Activated naive CD8-positive, alpha-beta T cell treated with anti-CD3 and anti-CD28 coated beads, Interleukin-2, amount 50 U/mL, for 24 hours (primary cell): ENCODE results near the gene HSPA5.
A peak's percentile ranks its signal among the peaks of the same experiment; 100 is the strongest.
"Not testable (repeated sequence)": the region's sequence is repeated elsewhere in the genome, so short reads cannot be mapped to it uniquely, and the experiment has no call there.

ENCODE experiments used
- ATAC-seq: fragments of 150-1000 bp; cut with Tn5 transposase; one replicate; pipeline ENCODE4 v1.10.0; 2021
- DNase-seq: peaks from one replicate; pipeline ENCODE4 v3.0.0; 2021
- H3K27ac Mint-ChIP-seq: one replicate; pipeline ENCODE4 v1.8.0; 2021; ENCODE audit warnings: mild to moderate bottlenecking, mixed read lengths
- H3K27me3 Mint-ChIP-seq: one replicate; pipeline ENCODE4 v1.8.0; 2021; ENCODE audit warnings: mixed read lengths
- H3K36me3 Mint-ChIP-seq: one replicate; pipeline ENCODE4 v1.8.0; 2021; ENCODE audit warnings: low read depth, mixed read lengths
- H3K4me1 Mint-ChIP-seq: one replicate; pipeline ENCODE4 v1.8.0; 2021; ENCODE audit warnings: mixed read lengths
- H3K4me3 Mint-ChIP-seq: one replicate; pipeline ENCODE4 v1.8.0; 2021; ENCODE audit warnings: mild to moderate bottlenecking, moderate library complexity, mixed read lengths
- H3K9me3 Mint-ChIP-seq: one replicate; pipeline ENCODE4 v1.8.0; 2021; ENCODE audit warnings: mixed read lengths

HSPA5 gene

DNA sequence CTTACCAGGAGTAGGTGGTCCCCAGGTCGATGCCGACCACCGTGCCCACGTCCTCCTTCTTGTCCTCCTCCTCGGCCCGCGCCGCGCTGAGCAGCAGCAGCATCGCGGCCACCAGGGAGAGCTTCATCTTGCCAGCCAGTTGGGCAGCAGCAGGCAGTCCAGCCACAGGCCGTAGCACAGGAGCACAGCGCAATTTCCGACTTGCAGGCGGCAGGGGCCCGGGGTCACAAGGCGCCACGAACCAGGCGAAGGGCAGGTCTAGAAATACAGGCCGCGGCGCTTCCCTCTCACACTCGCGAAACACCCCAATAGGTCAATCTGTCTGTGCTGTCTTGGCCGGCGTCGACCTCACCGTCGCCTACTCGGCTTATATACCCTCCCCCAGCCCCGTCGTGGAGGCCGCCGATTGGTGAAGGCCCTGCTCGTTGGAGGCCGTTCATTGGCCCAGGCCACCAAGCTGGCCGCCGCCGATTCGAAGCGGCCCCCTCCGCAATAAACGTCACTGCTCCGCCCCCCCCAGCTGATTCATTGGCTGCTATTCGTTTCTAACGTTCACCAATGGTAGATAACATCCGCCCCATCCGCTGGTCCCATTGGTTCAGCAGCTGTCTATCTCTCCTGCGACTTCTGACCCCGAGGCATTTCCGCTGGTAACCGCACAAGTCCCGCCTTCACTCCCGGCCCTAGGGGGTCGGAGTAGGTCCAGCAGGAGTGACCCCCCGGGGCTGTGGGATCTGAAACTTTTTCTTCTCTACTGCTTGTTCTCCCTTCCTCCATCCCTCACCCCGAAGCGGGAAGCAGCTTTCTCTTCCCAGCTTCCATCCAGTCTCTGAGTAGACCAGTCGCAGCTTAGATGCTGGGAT, at the start of gene HSPA5:
HSPA5 (minus strand) TSS at position 344 of the 863 bp plus-strand sequence; CDS start at position 127, 217 bp downstream.
- Mint-ChIP-seq H3K9me3 (no peaks in the 10 kb centered on the region), H3K27me3 (peaks cover 6% of the 10 kb centered on the region), H3K27ac (peak within 1 kb of the TSS; percentile 100), H3K36me3 (peaks cover 57% of the 10 kb centered on the region), H3K4me1 (peaks cover 65% of the 10 kb centered on the region), H3K4me3 (peak within 1 kb of the TSS; percentile 100)
- DNase-seq (peak; percentile 99), ATAC-seq (peak; percentile 93)

DNA sequence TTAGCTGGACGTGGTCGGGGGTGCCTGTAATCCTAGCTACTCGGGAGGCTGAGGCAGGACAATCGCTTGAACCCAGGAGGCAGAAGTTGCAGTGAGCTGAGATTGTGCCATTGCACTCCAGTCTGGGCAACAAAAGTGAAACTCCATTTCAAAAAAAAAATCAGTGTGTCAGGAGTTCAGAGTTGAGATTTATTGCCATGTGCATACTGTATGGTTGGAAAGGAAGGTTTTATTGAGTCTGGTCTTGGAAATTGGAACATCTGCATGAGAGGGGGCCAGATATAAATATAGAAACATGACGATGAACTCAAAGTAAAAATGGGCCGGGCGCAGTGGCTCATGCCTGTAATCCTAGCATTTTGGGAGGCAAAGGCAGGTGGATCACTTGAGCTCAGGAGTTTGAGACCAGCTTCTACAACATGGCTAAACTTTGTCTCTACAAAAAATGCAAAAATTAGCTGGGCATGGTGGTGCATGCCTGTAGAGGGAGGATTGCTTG, 45.8 kb upstream of the HSPA5 start:
- not testable (repeated sequence) for H3K4me3 Mint-ChIP-seq, DNase-seq, H3K27me3 Mint-ChIP-seq, H3K9me3 Mint-ChIP-seq, ATAC-seq, H3K4me1 Mint-ChIP-seq, H3K27ac Mint-ChIP-seq
- H3K36me3 Mint-ChIP-seq, result peaks cover 11% of the 10 kb centered on the region

DNA sequence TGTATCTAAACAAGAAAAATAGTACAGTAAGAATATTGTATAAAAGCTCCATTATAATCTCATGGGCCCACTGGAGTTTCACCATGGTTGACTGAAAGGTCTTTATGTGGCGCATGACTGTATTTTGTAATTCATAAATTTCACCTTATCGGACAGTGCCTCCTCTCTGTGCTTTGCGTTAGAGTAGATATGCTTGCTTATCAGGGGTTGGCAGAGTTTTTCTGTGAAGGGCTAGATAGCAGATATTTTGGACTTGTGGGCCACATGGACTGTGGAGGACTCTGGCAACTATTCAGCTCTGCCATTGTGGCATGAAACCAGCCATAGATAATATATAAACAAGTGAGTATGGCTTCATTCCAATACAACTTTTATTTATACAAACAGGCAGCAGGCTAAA, 43.7 kb upstream of the HSPA5 start:
- Mint-ChIP-seq H3K4me3 (no peak overlapping the region), H3K27ac (no peak overlapping the region), H3K4me1 (peaks cover 7% of the 10 kb centered on the region), H3K9me3 (no peaks in the 10 kb centered on the region), H3K27me3 (no peaks in the 10 kb centered on the region), H3K36me3 (peaks cover 11% of the 10 kb centered on the region)
- DNase-seq (no peak), ATAC-seq (no peak)

DNA sequence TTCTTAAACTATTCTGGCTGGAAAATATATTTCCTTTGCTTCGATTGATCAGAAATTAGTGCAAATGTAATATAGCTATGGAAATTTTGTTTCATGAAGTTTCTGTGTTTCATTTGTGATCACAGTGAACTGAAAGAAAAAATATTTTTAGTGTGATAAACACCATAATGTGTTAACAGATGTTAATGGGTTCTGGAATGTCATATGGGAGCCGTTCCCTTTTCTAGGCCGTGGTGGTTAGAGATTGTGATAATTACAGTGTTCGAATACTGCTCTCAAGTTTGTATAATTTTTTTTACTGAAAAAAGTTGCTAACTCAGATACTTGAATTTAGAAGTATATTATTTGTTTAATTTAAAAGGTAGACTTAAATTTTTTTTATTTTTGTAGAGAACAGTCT, 39.8 kb upstream of the HSPA5 start:
- Mint-ChIP-seq H3K27ac (no peak overlapping the region), H3K4me3 (no peak overlapping the region), H3K36me3 (peaks cover 14% of the 10 kb centered on the region), H3K27me3 (no peaks in the 10 kb centered on the region), H3K9me3 (no peaks in the 10 kb centered on the region), H3K4me1 (peaks cover 5% of the 10 kb centered on the region)
- DNase-seq, result no peak
- no peak for ATAC-seq

DNA sequence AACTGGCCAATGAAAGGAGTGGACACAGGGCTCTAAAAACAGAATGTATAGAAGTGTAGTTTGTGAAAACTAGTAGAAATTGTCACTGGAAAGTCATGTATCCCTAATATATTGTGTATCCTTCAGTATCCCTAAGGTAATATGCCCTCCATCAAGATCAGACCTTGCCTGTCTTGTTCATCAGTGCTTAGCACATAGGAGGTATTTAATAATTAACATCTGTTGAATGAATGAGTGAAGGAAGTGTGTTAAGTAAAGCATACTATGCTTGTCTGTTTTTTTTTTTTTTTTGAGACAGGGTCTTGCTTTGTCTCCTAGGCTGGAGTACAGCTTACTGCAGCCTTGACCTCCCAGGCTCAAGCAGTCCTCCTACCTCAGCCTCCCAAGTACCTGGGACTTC, 36.3 kb upstream of the HSPA5 start:
- Mint-ChIP-seq H3K36me3 (peaks cover 9% of the 10 kb centered on the region), H3K4me1 (peaks cover 9% of the 10 kb centered on the region), H3K27me3 (no peaks in the 10 kb centered on the region), H3K27ac (no peak overlapping the region), H3K4me3 (no peak overlapping the region), H3K9me3 (no peaks in the 10 kb centered on the region)
- no peak for DNase-seq
- no peak for ATAC-seq

DNA sequence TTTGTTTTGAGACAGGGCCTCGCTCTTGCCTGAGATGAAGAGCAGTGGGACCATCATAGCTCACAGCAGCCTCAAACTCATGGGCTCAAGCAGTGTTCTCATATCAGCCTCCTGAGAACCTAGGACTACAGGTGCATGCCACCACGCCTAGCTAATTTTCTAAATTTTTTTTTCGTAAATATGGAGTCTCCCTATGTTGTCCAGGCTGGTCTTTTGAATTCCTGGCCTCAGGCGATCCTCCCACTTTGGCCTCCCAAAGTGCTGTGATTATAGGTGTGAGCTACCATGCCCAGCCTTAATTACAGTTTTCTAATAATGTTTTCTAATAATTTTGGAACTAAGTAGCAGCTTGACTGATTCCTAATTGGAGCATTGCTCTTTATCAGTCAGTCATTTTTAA, 35.6 kb upstream of the HSPA5 start:
- H3K36me3 Mint-ChIP-seq, result peaks cover 9% of the 10 kb centered on the region
- H3K4me1 Mint-ChIP-seq, result peaks cover 10% of the 10 kb centered on the region
- no peak overlapping the region for H3K4me3 Mint-ChIP-seq
- ATAC-seq (no peak), DNase-seq (no peak)
- H3K27me3 Mint-ChIP-seq, result no peaks in the 10 kb centered on the region
- no peaks in the 10 kb centered on the region for H3K9me3 Mint-ChIP-seq
- H3K27ac Mint-ChIP-seq, result no peak overlapping the region

DNA sequence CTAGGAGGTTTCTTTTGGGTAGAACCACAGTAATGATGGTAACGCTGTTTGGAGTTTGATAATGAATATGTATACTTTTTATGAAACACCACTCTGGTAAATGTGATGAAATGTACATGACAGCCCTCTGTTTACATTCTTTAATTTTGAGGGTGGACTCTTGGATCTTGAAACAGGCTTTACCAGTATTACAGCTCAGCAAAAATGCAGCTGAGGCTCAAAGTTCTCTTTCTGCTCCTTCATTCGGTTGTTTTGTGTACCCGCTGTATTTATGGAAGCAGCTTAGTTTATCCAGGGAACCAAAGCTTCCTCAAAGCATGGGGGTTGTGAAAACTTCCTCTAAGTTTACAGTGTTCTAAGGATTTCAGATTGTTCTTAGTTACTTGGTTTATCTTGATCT, 31.6 kb upstream of the HSPA5 start:
- Mint-ChIP-seq H3K4me1 (peaks cover 17% of the 10 kb centered on the region), H3K36me3 (peaks cover 19% of the 10 kb centered on the region), H3K9me3 (no peaks in the 10 kb centered on the region), H3K27me3 (no peaks in the 10 kb centered on the region), H3K4me3 (no peak overlapping the region), H3K27ac (no peak overlapping the region)
- ATAC-seq (no peak), DNase-seq (no peak)

DNA sequence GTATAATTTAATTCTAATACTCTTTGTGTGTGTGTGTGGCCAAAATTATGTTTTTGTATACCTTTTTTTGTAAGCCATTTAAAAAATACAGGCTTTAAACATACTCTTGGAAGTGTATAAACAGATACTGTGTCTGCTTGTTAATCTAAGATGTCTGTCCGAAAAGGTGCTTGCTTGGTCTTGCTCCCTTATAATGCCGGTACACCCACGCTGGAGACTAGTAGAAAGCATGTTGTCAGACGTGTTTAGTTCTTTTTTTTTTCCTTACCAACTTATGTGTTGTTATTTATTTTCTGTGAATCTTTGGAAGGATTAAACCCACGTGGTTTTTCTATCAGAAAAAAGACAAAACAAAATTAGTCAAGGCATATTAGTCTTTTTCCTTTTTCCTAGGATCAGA, 29.9 kb upstream of the HSPA5 start:
- no peak overlapping the region for H3K4me3 Mint-ChIP-seq
- H3K36me3 Mint-ChIP-seq, result peaks cover 23% of the 10 kb centered on the region
- H3K9me3 Mint-ChIP-seq, result no peaks in the 10 kb centered on the region
- no peak overlapping the region for H3K27ac Mint-ChIP-seq
- no peak for ATAC-seq
- DNase-seq, result no peak
- H3K4me1 Mint-ChIP-seq, result peaks cover 20% of the 10 kb centered on the region
- no peaks in the 10 kb centered on the region for H3K27me3 Mint-ChIP-seq

DNA sequence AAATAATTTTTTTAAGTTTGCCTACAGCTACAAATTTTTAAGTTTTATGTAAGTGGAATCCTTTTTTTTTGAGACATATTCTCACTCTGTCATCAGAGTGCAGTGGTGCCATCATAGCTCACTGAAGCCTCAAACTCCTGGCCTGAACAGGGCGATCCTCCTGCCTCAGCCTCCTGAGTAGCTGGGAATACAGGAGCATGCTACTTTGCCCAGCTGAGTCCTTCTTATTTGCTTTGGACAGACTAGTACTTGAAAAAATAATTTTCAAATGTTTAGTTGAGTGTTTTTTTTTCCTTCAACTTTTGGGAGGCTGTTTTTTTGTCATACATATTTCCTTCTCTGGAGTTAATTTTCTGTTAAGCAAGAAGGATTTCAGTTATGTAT, 27.9 kb upstream of the HSPA5 start:
- DNase-seq (no peak), ATAC-seq (no peak)
- Mint-ChIP-seq H3K27ac (no peak overlapping the region), H3K36me3 (peaks cover 34% of the 10 kb centered on the region), H3K27me3 (no peaks in the 10 kb centered on the region), H3K9me3 (no peaks in the 10 kb centered on the region), H3K4me3 (no peak overlapping the region), H3K4me1 (peaks cover 31% of the 10 kb centered on the region)

DNA sequence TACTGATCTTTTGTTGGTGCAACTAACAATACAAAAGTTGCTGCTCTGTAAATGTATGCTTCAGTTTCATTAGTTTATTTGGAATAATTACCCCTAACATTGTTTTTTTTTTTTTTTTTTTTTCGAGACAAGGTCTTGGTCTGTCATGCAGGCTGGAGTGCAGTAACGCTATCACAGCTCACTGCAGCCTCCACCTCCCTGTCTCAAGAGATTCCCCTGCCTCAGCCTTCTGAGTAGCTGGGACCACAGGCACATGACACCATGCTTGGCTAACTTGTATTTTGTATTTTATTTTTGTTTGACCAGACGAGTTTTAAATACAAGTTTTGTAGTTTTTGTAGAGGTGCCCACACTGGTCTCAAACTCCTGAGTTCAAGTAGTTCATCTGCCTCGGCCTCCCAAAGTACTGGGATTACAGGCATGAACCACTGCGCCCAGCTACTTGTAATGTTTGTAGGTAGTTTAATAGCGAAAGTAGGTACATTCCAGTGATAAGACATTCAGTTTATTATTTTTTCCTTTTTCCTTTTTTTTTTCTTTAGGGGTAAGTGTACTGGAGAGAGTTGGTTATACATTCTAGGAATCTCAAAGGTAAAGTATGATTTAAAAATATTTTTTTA, 27.4 kb upstream of the HSPA5 start:
- H3K4me3 Mint-ChIP-seq, result no peak overlapping the region
- ATAC-seq (no peak), DNase-seq (no peak)
- peaks cover 38% of the 10 kb centered on the region for H3K36me3 Mint-ChIP-seq
- no peaks in the 10 kb centered on the region for H3K9me3 Mint-ChIP-seq
- no peak overlapping the region for H3K27ac Mint-ChIP-seq
- H3K27me3 Mint-ChIP-seq, result no peaks in the 10 kb centered on the region
- H3K4me1 Mint-ChIP-seq, result peaks cover 36% of the 10 kb centered on the region

DNA sequence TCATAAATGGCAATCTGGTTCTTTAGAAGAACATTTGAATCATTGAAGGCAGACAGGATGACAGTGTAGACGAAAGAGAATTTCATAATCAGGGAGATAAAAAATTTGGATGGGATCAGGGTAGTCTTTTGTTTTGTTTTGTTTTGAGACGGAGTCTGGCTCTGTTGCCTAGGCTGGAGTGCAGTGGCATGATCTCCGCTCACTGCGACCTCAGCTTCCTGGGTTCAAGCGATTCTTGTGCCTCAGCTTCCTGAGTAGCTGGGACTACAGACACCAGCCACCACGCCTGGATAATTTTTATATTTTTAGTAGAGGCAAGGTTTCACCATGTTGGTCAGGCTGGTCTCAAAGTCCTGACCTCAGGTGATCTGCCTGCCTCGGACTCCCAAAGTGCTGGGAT, 22.9 kb upstream of the HSPA5 start:
- DNase-seq, H3K27me3 Mint-ChIP-seq, ATAC-seq, H3K9me3 Mint-ChIP-seq: not testable (repeated sequence)
- Mint-ChIP-seq H3K4me3 (peak overlapping the region; percentile 98), H3K27ac (peak overlapping the region; percentile 40), H3K4me1 (peaks cover 51% of the 10 kb centered on the region), H3K36me3 (peaks cover 34% of the 10 kb centered on the region)

DNA sequence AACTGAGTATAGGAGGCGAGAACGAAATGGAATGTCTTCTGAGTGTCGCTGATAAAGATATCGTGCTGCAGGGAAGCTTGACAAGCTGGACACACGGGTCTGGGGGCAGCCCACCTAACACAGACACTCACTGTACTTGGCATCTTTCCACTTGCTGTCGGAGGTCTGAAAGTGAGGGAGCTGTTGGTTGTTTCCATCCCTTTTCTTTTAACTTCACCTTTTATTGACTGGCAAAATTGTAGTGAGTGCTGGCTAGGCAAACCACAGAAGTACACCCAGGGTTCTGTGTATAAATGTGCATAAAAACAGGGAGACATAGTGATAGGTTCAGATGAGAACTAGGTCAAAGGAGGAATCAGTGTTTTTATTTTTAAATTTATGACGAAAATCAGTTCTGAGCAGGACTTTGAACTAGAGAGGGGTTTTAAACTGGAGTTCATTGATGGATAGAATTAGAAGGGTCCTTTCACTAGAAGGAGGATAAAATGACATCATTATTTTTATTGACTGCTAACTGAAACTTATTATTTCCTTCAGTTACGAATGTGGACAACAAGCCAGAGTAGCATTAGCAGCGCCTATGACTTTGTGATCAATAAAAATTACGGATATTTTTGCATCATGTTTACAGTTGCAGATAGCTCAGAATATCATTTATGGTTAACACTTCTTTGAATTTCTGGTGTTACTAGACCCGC, 21.3 kb upstream of the HSPA5 start:
- DNase-seq, result no peak
- H3K9me3 Mint-ChIP-seq, result no peaks in the 10 kb centered on the region
- peaks cover 25% of the 10 kb centered on the region for H3K36me3 Mint-ChIP-seq
- peak overlapping the region; percentile 85 for H3K27ac Mint-ChIP-seq
- no peaks in the 10 kb centered on the region for H3K27me3 Mint-ChIP-seq
- peak; percentile 9 for ATAC-seq
- H3K4me1 Mint-ChIP-seq, result peaks cover 44% of the 10 kb centered on the region
- H3K4me3 Mint-ChIP-seq, result peak overlapping the region; percentile 98

DNA sequence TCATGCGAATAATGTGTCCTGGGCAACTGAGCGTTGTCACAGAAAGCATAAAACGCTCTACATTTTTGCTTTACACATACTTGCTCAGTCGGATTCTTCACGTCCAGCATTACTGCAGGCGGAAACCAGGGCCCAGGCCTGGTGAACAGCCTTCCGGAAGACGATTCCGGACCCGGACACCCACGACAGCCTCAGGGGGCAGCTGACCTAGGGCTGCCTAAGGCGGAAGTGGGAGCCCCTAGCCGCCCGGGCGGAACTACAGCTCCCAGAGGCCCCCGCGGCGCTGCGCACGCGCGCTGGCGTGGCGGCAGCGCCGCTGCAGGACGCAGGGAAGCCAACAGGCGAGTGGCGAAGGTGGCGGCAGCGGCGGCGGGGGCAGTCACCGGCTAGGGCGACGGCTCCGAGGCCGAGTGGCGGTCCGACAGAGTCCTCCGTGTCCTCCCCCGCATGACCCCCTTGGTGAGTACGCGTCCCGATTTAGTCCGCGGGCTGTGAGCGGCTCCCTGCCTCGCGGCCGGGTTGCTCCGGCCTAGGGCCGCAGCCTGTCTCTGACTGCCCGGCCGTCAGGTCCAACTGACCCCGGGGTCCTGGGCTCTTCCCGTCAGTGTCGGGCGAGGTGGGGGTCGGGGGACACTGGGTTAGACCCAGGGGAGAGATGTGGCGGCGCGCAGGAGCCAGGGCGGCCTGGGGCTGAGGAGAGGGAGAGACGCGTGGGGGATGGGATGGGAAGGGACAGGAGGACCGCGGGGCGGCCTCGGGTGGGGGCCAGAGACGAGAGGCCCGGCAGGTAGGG, 20.6 kb upstream of the HSPA5 start, which contains the start of gene GAPVD1:
GAPVD1 (plus strand) TSS at position 326 of the 793 bp plus-strand sequence. CDS start 37,096 bp downstream, outside the sequence.
- Mint-ChIP-seq H3K36me3 (peaks cover 22% of the 10 kb centered on the region), H3K27ac (peak within 1 kb of the TSS; percentile 95), H3K9me3 (no peaks in the 10 kb centered on the region), H3K4me3 (peak within 1 kb of the TSS; percentile 98), H3K4me1 (peaks cover 42% of the 10 kb centered on the region), H3K27me3 (peaks cover 2% of the 10 kb centered on the region)
- ATAC-seq, result peak; percentile 98
- peak; percentile 92 for DNase-seq

DNA sequence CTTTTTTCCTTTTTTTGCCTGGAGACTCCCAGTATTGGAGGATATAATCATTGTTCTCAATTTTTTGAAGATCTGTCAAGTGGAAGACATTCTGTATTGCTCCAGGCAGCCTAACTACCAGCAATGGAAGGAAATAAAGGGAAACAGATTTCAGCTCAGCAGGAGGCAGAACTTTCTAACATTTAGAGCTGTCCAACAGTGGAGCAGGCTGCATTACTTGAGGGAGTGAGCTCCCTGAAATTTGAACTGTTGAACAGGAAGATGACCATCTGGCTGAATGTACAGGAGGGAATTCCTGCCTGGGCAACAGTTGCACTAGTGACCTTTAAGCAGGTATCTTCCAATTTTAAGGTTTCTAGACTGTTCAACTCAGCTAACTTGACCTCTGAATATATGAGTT, 19.4 kb upstream of the HSPA5 start:
- peaks cover 40% of the 10 kb centered on the region for H3K4me1 Mint-ChIP-seq
- H3K9me3 Mint-ChIP-seq, result no peaks in the 10 kb centered on the region
- peaks cover 2% of the 10 kb centered on the region for H3K27me3 Mint-ChIP-seq
- ATAC-seq (no peak), DNase-seq (no peak)
- peak overlapping the region; percentile 95 for H3K27ac Mint-ChIP-seq
- peaks cover 17% of the 10 kb centered on the region for H3K36me3 Mint-ChIP-seq
- peak overlapping the region; percentile 98 for H3K4me3 Mint-ChIP-seq
